CD4-positive, CD25-positive, alpha-beta regulatory T cell (primary cell): ENCODE data around the gene SGMS1. TPM values are rescaled to one million over a fixed set of nuclear protein-coding genes. Genes with fewer than 3 reads are reported as not detected.
A peak's percentile ranks its signal among the peaks of the same experiment; 100 is the strongest.

ENCODE experiments used
- ATAC-seq, 2 donors: fragments of 150-1000 bp; cut with Tn5 transposase; one replicate each; pipeline ENCODE4 v1.10.0; 2021; ENCODE audit warnings: low read depth in 2 of 2, moderate number of reproducible peaks in 2 of 2, moderate library complexity in 1 of 2
- DNase-seq, 3 donors: peaks; one replicate each; pipeline versions ENCODE4 v3.0.0 to v3.0.0-alpha.2; 2012 to 2022; ENCODE audit warnings: mixed read lengths in 1 of 3
- H3K27ac ChIP-seq: one replicate; pipeline ENCODE4 v1.7.0; 2013; ENCODE audit warnings: mild to moderate bottlenecking, low read length; ENCODE audit not compliant: insufficient read depth, poor library complexity, severe bottlenecking
- H3K27me3 ChIP-seq: one replicate; pipeline ENCODE4 v1.7.0; 2013; ENCODE audit warnings: low read length; ENCODE audit not compliant: control insufficient read depth, insufficient read depth
- H3K36me3 ChIP-seq: one replicate; pipeline ENCODE4 v1.7.0; 2013; ENCODE audit warnings: mild to moderate bottlenecking, low read length, moderate library complexity; ENCODE audit not compliant: control insufficient read depth, insufficient read depth
- H3K4me1 ChIP-seq: 2 replicates; pipeline ENCODE4 v1.7.0; 2013; ENCODE audit warnings: mild to moderate bottlenecking, low read length; ENCODE audit not compliant: insufficient read depth, control insufficient read depth, poor library complexity, severe bottlenecking
- H3K4me3 ChIP-seq: one replicate; pipeline ENCODE4 v1.7.0; 2013; ENCODE audit warnings: low read depth, mild to moderate bottlenecking, low read length, moderate library complexity
- H3K9me3 ChIP-seq, 2 experiments: 1 replicate in 1 of 2; 2 replicates in 1 of 2; pipeline ENCODE4 v1.7.0; 2013; ENCODE audit warnings: low read length in 2 of 2, mild to moderate bottlenecking in 1 of 2, moderate library complexity in 1 of 2; ENCODE audit not compliant: control insufficient read depth in 2 of 2
- H3K27ac Mint-ChIP-seq, 3 donors: one replicate each; pipeline ENCODE4 v1.8.0; 2020 to 2022; ENCODE audit warnings: mild to moderate bottlenecking in 3 of 3, mixed read lengths in 3 of 3, moderate library complexity in 2 of 3
- H3K27me3 Mint-ChIP-seq: one replicate; pipeline ENCODE4 v1.8.0; 2022; ENCODE audit warnings: mild to moderate bottlenecking, mixed read lengths
- H3K36me3 Mint-ChIP-seq: one replicate; pipeline ENCODE4 v1.8.0; 2020; ENCODE audit warnings: mixed read lengths
- H3K4me1 Mint-ChIP-seq, 4 donors: one replicate each; pipeline ENCODE4 v1.8.0; 2020 to 2022; ENCODE audit warnings: mixed read lengths in 4 of 4, mild to moderate bottlenecking in 1 of 4
- H3K4me3 Mint-ChIP-seq, 4 donors: one replicate each; pipeline ENCODE4 v1.8.0; 2020 to 2022; ENCODE audit warnings: mild to moderate bottlenecking in 4 of 4, mixed read lengths in 4 of 4, moderate library complexity in 3 of 4
- H3K9me3 Mint-ChIP-seq, 7 donors: one replicate each; pipeline ENCODE4 v1.8.0; 2020 to 2022; ENCODE audit warnings: mixed read lengths in 7 of 7, mild to moderate bottlenecking in 3 of 7, moderate library complexity in 2 of 7
- polyA plus RNA-seq, 4 donors: library from polyadenylated mRNA; unstranded; fragments of 300-500 nt; fragmentation: Illumina TruSeq; gene quantifications; one replicate each; pipeline ENCODE4 v1.2.3, GENCODE V29; 2021
- total RNA-seq: library from RNA; stranded (reverse); gene quantifications from one replicate; pipeline ENCODE4 v1.2.3, GENCODE V29; 2022

SGMS1 gene
- total and polyA plus RNA-seq, 5 donors from 2014 or later: 25.7 to 241 (median 33.0) TPM

DNA sequence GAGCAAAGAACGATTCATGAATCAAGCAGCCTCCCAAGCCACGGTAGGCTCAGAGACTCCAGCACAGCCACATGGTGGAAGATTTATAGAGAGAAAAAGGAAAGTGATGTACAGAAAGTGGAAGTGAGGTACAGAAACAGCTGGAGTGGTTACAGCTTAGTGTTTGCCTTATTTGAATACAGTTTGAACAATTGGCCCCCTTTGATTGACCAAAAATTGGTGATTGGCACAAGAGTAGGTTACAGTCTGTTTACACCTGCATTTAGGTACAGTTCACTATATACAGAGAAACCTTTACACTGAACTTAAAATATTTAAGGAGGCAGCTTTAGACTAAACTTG lies 236.1 kb downstream of the SGMS1 start:
- H3K27ac ChIP-seq: peak overlapping the region; percentile 39
- peaks cover 4% of the 10 kb centered on the region for H3K36me3 ChIP-seq
- DNase-seq: no peak
- H3K27me3 ChIP-seq: no peaks in the 10 kb centered on the region
- peak overlapping the region in 2 of 3 donors; percentile 85 to 87 for H3K27ac Mint-ChIP-seq
- peak overlapping the region; percentile 22 to 77 (median 32) for H3K4me3 Mint-ChIP-seq
- H3K4me1 Mint-ChIP-seq: peaks cover 58 to 83% (median 70%) of the 10 kb centered on the region in 4 donors
- peaks cover 66% of the 10 kb centered on the region for H3K4me1 ChIP-seq
- no peaks in the 10 kb centered on the region for H3K9me3 ChIP-seq
- peak overlapping the region; percentile 38 for H3K4me3 ChIP-seq
- no peak for ATAC-seq
- peaks cover 9% of the 10 kb centered on the region for H3K36me3 Mint-ChIP-seq
- H3K27me3 Mint-ChIP-seq: no peaks in the 10 kb centered on the region
- H3K9me3 Mint-ChIP-seq: no peaks in the 10 kb centered on the region

GRCh38 chr10:50387007-50387731 lies 236.6 kb downstream of the SGMS1 start:
- H3K27ac Mint-ChIP-seq: peak overlapping the region in 2 of 3 donors; percentile 85 to 87

GRCh38 chr10:50385624-50386023 lies 238.1 kb downstream of the SGMS1 start:
- Histone ChIP-seq H3K27ac (no peak overlapping the region), H3K27me3 (no peaks in the 10 kb centered on the region), H3K36me3 (peaks cover 2% of the 10 kb centered on the region), H3K4me3 (peak overlapping the region; percentile 43), H3K9me3 (no peaks in the 10 kb centered on the region), H3K4me1 (peaks cover 81% of the 10 kb centered on the region)
- peaks cover 56 to 85% (median 65%) of the 10 kb centered on the region in 4 donors for H3K4me1 Mint-ChIP-seq
- DNase-seq (no peak), ATAC-seq (no peak)
- peak overlapping the region in 2 of 3 donors; percentile 42 to 87 for H3K27ac Mint-ChIP-seq
- no peaks in the 10 kb centered on the region for H3K27me3 Mint-ChIP-seq
- H3K36me3 Mint-ChIP-seq: peaks cover 3% of the 10 kb centered on the region
- no peaks in the 10 kb centered on the region for H3K9me3 Mint-ChIP-seq
- H3K4me3 Mint-ChIP-seq: peak overlapping the region in 3 of 4 donors; percentile 24 to 81 (median 35)

More at GRCh38 chr10:50387007-50387731, 236.6 kb downstream of the SGMS1 start:
- ATAC-seq (no peak), DNase-seq (no peak)
- Mint-ChIP-seq H3K27me3 (no peaks in the 10 kb centered on the region), H3K9me3 (no peaks in the 10 kb centered on the region), H3K36me3 (peaks cover 9% of the 10 kb centered on the region), H3K4me1 (peaks cover 57 to 83% (median 70%) of the 10 kb centered on the region in 4 donors), H3K4me3 (peak overlapping the region; percentile 29 to 81 (median 56))
- Histone ChIP-seq H3K9me3 (no peaks in the 10 kb centered on the region), H3K4me1 (peaks cover 72% of the 10 kb centered on the region), H3K27ac (peak overlapping the region; percentile 39), H3K27me3 (no peaks in the 10 kb centered on the region), H3K4me3 (peak overlapping the region; percentile 38), H3K36me3 (peaks cover 4% of the 10 kb centered on the region)

- peaks cover 3% of the 10 kb centered on the region for H3K36me3 Mint-ChIP-seq
- H3K4me3 ChIP-seq: peak overlapping the region; percentile 43
- no peak for ATAC-seq
- peak overlapping the region; percentile 6 to 81 (median 58) for H3K4me3 Mint-ChIP-seq
- DNase-seq: no peak
- peaks cover 59 to 87% (median 70%) of the 10 kb centered on the region in 4 donors for H3K4me1 Mint-ChIP-seq
- H3K9me3 ChIP-seq: no peaks in the 10 kb centered on the region
- peak overlapping the region in 2 of 3 donors; percentile 31 to 87 for H3K27ac Mint-ChIP-seq
- H3K27ac ChIP-seq: peak overlapping the region; percentile 26
- H3K27me3 ChIP-seq: no peaks in the 10 kb centered on the region
- no peaks in the 10 kb centered on the region for H3K36me3 ChIP-seq
- H3K9me3 Mint-ChIP-seq: no peaks in the 10 kb centered on the region
- no peaks in the 10 kb centered on the region for H3K27me3 Mint-ChIP-seq
- peaks cover 81% of the 10 kb centered on the region for H3K4me1 ChIP-seq
Measured at GRCh38 chr10:50384898-50385297, 238.9 kb downstream of the SGMS1 start.

- no peak for DNase-seq
- H3K27me3 Mint-ChIP-seq: no peaks in the 10 kb centered on the region
- peak overlapping the region; percentile 46 for H3K4me3 ChIP-seq
- H3K4me1 ChIP-seq: peaks cover 79% of the 10 kb centered on the region
- no peaks in the 10 kb centered on the region for H3K9me3 ChIP-seq
- no peaks in the 10 kb centered on the region for H3K27me3 ChIP-seq
- peak overlapping the region in 3 of 4 donors; percentile 36 to 81 (median 66) for H3K4me3 Mint-ChIP-seq
- no peak for ATAC-seq
- H3K4me1 Mint-ChIP-seq: peaks cover 59 to 90% (median 71%) of the 10 kb centered on the region in 4 donors
- H3K27ac ChIP-seq: no peak overlapping the region
- H3K36me3 ChIP-seq: no peaks in the 10 kb centered on the region
- peak overlapping the region in 2 of 3 donors; percentile 63 to 87 for H3K27ac Mint-ChIP-seq
- no peaks in the 10 kb centered on the region for H3K9me3 Mint-ChIP-seq
- H3K36me3 Mint-ChIP-seq: peaks cover 7% of the 10 kb centered on the region
Measured at GRCh38 chr10:50384238-50384637, 239.5 kb downstream of the SGMS1 start.

DNA sequence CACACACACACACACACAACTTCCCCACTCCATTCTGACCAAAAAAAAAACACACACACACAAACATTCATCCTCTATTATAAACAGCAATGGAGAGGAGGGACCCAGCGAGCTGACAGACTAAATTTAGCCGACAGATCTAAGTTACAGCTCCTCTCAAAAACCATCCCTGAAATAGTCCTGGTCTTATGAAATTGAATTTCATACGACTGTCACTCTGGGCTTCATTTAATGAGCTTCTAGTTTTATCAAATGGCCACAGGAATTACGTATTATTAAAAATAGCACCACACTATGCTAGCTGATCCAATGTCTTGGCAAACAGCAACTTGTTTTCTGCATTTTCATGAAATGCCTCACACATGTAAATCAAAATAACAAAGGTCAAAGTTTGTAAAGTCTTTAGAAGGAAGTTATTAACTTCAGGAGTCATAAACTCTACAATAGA lies 241.2 kb downstream of the SGMS1 start:
- Mint-ChIP-seq H3K9me3 (peaks cover 0 to 2% (median 0%) of the 10 kb centered on the region in 7 donors), H3K27ac (peak overlapping the region in 2 of 3 donors; percentile 59 to 84), H3K27me3 (no peaks in the 10 kb centered on the region), H3K4me1 (peaks cover 59 to 75% (median 67%) of the 10 kb centered on the region in 4 donors), H3K4me3 (peak overlapping the region in 3 of 4 donors; percentile 8 to 18 (median 9)), H3K36me3 (peaks cover 14% of the 10 kb centered on the region)
- H3K27ac ChIP-seq: peak overlapping the region; percentile 7
- no peak for DNase-seq
- peaks cover 75% of the 10 kb centered on the region for H3K4me1 ChIP-seq
- H3K9me3 ChIP-seq: no peaks in the 10 kb centered on the region
- H3K36me3 ChIP-seq: peaks cover 2% of the 10 kb centered on the region
- no peak for ATAC-seq
- H3K27me3 ChIP-seq: no peaks in the 10 kb centered on the region
- H3K4me3 ChIP-seq: peak overlapping the region; percentile 5

DNA sequence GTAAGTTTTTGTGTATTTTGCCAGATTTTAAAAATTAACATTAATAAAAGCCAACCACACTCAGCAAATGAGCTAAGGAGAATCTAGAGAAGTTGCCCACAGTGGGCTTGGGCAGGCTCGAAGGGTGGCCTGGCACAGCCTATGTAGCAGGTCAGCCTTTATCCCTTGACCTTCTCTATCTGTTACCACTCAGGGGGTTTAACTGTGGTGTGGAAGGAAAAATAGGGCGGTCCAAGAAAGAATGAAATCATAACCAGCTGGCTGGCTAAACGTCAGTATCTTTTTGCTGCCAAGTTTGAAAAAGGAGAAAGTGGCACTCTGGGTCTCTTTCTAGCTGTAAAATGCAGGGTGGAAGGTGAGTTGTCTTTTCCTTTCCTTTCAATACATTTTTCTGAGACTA lies 242.1 kb downstream of the SGMS1 start:
- Mint-ChIP-seq H3K4me1 (peaks cover 61 to 67% (median 63%) of the 10 kb centered on the region in 4 donors), H3K9me3 (peaks cover 0 to 2% (median 0%) of the 10 kb centered on the region in 7 donors), H3K27me3 (no peaks in the 10 kb centered on the region), H3K4me3 (peak overlapping the region in 1 of 4 donors; percentile 73), H3K36me3 (peaks cover 23% of the 10 kb centered on the region), H3K27ac (peak overlapping the region; percentile 43 to 75 (median 67))
- H3K27me3 ChIP-seq: no peaks in the 10 kb centered on the region
- H3K4me1 ChIP-seq: peaks cover 66% of the 10 kb centered on the region
- peaks cover 11% of the 10 kb centered on the region for H3K36me3 ChIP-seq
- no peak overlapping the region for H3K4me3 ChIP-seq
- no peaks in the 10 kb centered on the region for H3K9me3 ChIP-seq
- DNase-seq (no peak), ATAC-seq (no peak)
- no peak overlapping the region for H3K27ac ChIP-seq
